A549 (cell line): ENCODE measurements around the gene GGA1. TPM values are rescaled to one million over a fixed set of nuclear protein-coding genes. Genes with fewer than 3 reads are reported as not detected.

Experiments used
- ATAC-seq, 2 experiments: fragments of 200-7000 bp in 1 of 2; fragments of >200 bp in 1 of 2; cut with Nextera tagmentation in 1 of 2; cut with Tn5 transposase in 1 of 2; 3 replicates each; pipeline versions ENCODE4 v1.8.0 to v1.9.1; 2018 to 2020; ENCODE audit warnings: mild to moderate bottlenecking in 1 of 2, moderate library complexity in 1 of 2
- CTCF ChIA-PET: fragments of 300-600 bp; sonication (Branson Sonifier 250); formaldehyde crosslinking; extraction: SDS; loops from one replicate; lab custom pipeline; 2021; ENCODE audit warnings: antibody characterized with exemption, inconsistent platforms; lab: Yijun Ruan, JAX
- POLR2A ChIA-PET: fragments of 350-600 bp; formaldehyde crosslinking; extraction: SDS; loops from one replicate; lab custom pipeline; 2021; ENCODE audit warnings: antibody characterized with exemption, inconsistent platforms; lab: Yijun Ruan, JAX
- DNase-seq, 2 experiments: peaks; one replicate each; pipeline versions ENCODE4 v3.0.0 to v3.0.0-alpha.2; 2011 to 2016; ENCODE audit warnings: low read depth in 1 of 2, low spot score in 1 of 2
- FAIRE-seq: peaks from 2 replicates; lab custom pipeline; 2011; peaks lifted over from hg19 to GRCh38; lab: Jason Lieb, UNC
- H3K27ac ChIP-seq, 2 experiments: fragments of >200 bp; sonication (Bioruptor Twin); formaldehyde crosslinking; 3 replicates each; pipeline ENCODE4 v1.5.1; 2016 to 2017
- H3K4me1 ChIP-seq: fragments of >200 bp; sonication (Bioruptor Twin); formaldehyde crosslinking; 3 replicates; pipeline ENCODE4 v1.6.1; 2016
- H3K4me2 ChIP-seq: fragments of >200 bp; sonication (Bioruptor Twin); formaldehyde crosslinking; 3 replicates; pipeline ENCODE4 v1.6.1; 2016
- H3K4me3 ChIP-seq: fragments of >200 bp; sonication (Bioruptor Twin); formaldehyde crosslinking; 3 replicates; pipeline ENCODE4 v1.5.1; 2016
- H3K9me3 ChIP-seq: fragments of >200 bp; sonication (Bioruptor Twin); formaldehyde crosslinking; 3 replicates; pipeline ENCODE4 v1.6.1; 2016
- BCL3 ChIP-seq: fragments of >200 bp; sonication (Bioruptor Twin); formaldehyde crosslinking; IDR thresholded peaks from 3 replicates; pipeline ENCODE4 v1.6.1; 2016
- CBX2 ChIP-seq: fragments of 200-600 bp; sonication (generic); IDR thresholded peaks from 2 replicates; pipeline ENCODE4 v1.6.1; 2016; ENCODE audit warnings: low read depth, mild to moderate bottlenecking, borderline replicate concordance
- CTCF ChIP-seq: fragments of >200 bp; sonication (Bioruptor Twin); formaldehyde crosslinking; IDR thresholded peaks from 3 replicates; pipeline ENCODE4 v1.5.1; 2016
- ELK1 ChIP-seq: fragments of 150-350 bp; IDR thresholded peaks from 2 replicates; pipeline ENCODE4 v1.6.1; 2014; ENCODE audit warnings: low read depth, mild to moderate bottlenecking, low read length
- FOSL2 ChIP-seq, 2 experiments: fragments of 450-650 bp in 1 of 2; fragments of >200 bp in 1 of 2; sonication (Bioruptor Twin) in 1 of 2; formaldehyde crosslinking; IDR thresholded peaks; 2 replicates each; pipeline versions ENCODE4 v1.5.0 to v1.6.1; 2016 to 2020; ENCODE audit warnings: mild to moderate bottlenecking in 1 of 2, moderate library complexity in 1 of 2
- HMGXB4 ChIP-seq: fragments of 250-450 bp; sonication (Bioruptor Pico); IDR thresholded peaks from 2 replicates; pipeline ENCODE4 v1.5.0; 2021; ENCODE audit warnings: mild to moderate bottlenecking, moderate library complexity, borderline replicate concordance
- KDM1A ChIP-seq: fragments of 200-600 bp; sonication (generic); IDR thresholded peaks from 2 replicates; pipeline ENCODE4 v1.6.1; 2016; ENCODE audit warnings: low read depth, mild to moderate bottlenecking
- MAFK ChIP-seq: fragments of 450-650 bp; IDR thresholded peaks from 2 replicates; pipeline ENCODE4 v1.6.1; 2014; ENCODE audit not compliant: partially characterized antibody
- MAZ ChIP-seq: fragments of 150-350 bp; IDR thresholded peaks from 2 replicates; pipeline ENCODE4 v1.6.1; 2014; ENCODE audit warnings: antibody characterized with exemption, low read depth, low read length, borderline replicate concordance
- NFE2L2 ChIP-seq: fragments of 150-350 bp; conservative IDR thresholded peaks from 2 replicates; pipeline ENCODE4 v1.6.1; 2014; ENCODE audit warnings: low read length
- PBX3 ChIP-seq: IDR thresholded peaks from 2 replicates; pipeline ENCODE4 v1.6.1; 2012
- POLR2A ChIP-seq: IDR thresholded peaks from 2 replicates; pipeline ENCODE4 v1.6.1; 2012; ENCODE audit warnings: mild to moderate bottlenecking, low read length
- RAD21 ChIP-seq, 2 experiments: fragments of >200 bp in 1 of 2; sonication (Bioruptor Twin) in 1 of 2; formaldehyde crosslinking in 1 of 2; IDR thresholded peaks in 1 of 2; conservative IDR thresholded peaks in 1 of 2; 2 replicates in 1 of 2; 3 replicates in 1 of 2; pipeline ENCODE4 v1.6.1; 2012 to 2018; ENCODE audit warnings: inconsistent platforms in 1 of 2
- RNF2 ChIP-seq: fragments of 200-600 bp; sonication (generic); IDR thresholded peaks from 2 replicates; pipeline ENCODE4 v1.6.1; 2016; ENCODE audit warnings: low read depth, mild to moderate bottlenecking, antibody characterized with exemption, moderate library complexity, borderline replicate concordance
- SMC3 ChIP-seq: fragments of >200 bp; sonication (Bioruptor Twin); formaldehyde crosslinking; IDR thresholded peaks from 3 replicates; pipeline ENCODE4 v1.6.1; 2018; ENCODE audit warnings: inconsistent platforms
- ZNF302 ChIP-seq: fragments of 250-450 bp; sonication (Bioruptor Pico); IDR thresholded peaks from 2 replicates; pipeline ENCODE4 v1.9.0; 2021; ENCODE audit warnings: inconsistent platforms, mild to moderate bottlenecking, moderate library complexity
- whole genome bisulfite sequencing: methylation state at CpG from one replicate; pipeline ENCODE4 v1.1.6; 2017; ENCODE audit errors: missing lambda C conversion rate; 5-methylcytosine and 5-hydroxymethylcytosine counted together
- polyA plus RNA-seq, 4 experiments: library from polyadenylated mRNA; depleted of rRNA in 3 of 4; stranded (reverse); fragments of >200 nt; fragmentation: RNase III in 1 of 4; extraction: RNeasy Plus Mini Kit Qiagen cat#74134 plus additional on column Dnase treatment in 1 of 4; gene quantifications; 2 replicates in 3 of 4; 3 replicates in 1 of 4; pipeline ENCODE4 v1.2.3, GENCODE V29; 2011 to 2017

The GGA1 gene
- polyA plus RNA-seq, 2 of the 4 experiments (the other 2 are of a cell fraction) = 22.0 to 26.1 TPM

GRCh38 chr22:37623075-37624016 is 14.7 kb downstream of the GGA1 start:
- CTCF ChIA-PET = interaction anchor here (0.7 to 7.1 kb wide), 21 partner anchors 9 to 166 kb away, joined by 3 to 36 read pairs (median 3); partner anchors contain the start of gene PDXP
- FAIRE-seq (no peak), ATAC-seq (peak; percentile 77 to 89), DNase-seq (peak; percentile 32 to 57)
- Histone ChIP-seq H3K4me2 (no peak overlapping the region), H3K4me3 (no peak overlapping the region), H3K9me3 (no peaks in the 10 kb centered on the region), H3K27ac (no peak overlapping the region), H3K4me1 (no peaks in the 10 kb centered on the region)
- WGBS = 58% methylated on average over 12 of the region's 22 CpGs
- POLR2A ChIA-PET = no interaction called here
- TF ChIP-seq POLR2A (no peak), CBX2 (no peak), CTCF (peak; percentile 70), RNF2 (no peak), RAD21 (conservative IDR thresholded peaks at IDR 0.05 in 1 of 2, IDR thresholded peaks at IDR 0.05 in 1 of 2) (peak; percentile 45 to 58), SMC3 (peak; percentile 54)

- POLR2A ChIA-PET = no interaction called here
- H3K4me2 ChIP-seq = no peak overlapping the region
- FAIRE-seq (no peak), ATAC-seq (no peak), DNase-seq (no peak)
- no peaks in the 10 kb centered on the region for H3K9me3 ChIP-seq
- no peaks in the 10 kb centered on the region for H3K4me1 ChIP-seq
- CTCF ChIA-PET = interaction anchor here (0.7 to 7.1 kb wide), 10 partner anchors 8 to 149 kb away, joined by 3 to 36 read pairs (median 4); no protein-coding TSS in a partner anchor
- H3K4me3 ChIP-seq = no peak overlapping the region
- no peak overlapping the region for H3K27ac ChIP-seq
- TF ChIP-seq KDM1A (no peak), RAD21 (conservative IDR thresholded peaks at IDR 0.05 in 1 of 2, IDR thresholded peaks at IDR 0.05 in 1 of 2) (no peak), FOSL2 (IDR thresholded peaks at IDR 0.05) (no peak), FOSL2 (CRISPR knock-in tag; IDR thresholded peaks at IDR 0.05) (no peak), ELK1 (no peak), SMC3 (no peak), ZNF302 (CRISPR knock-in tag) (no peak), HMGXB4 (CRISPR knock-in tag) (no peak), PBX3 (no peak), MAZ (no peak), MAFK (no peak)
- WGBS = 100% methylated on average over 2 of the region's 6 CpGs
These were observed 15.4 kb downstream of the GGA1 start for GRCh38 chr22:37624017-37624365.

GRCh38 chr22:37624876-37625275 is 16.2 kb downstream of the GGA1 start:
- no peak overlapping the region for H3K4me3 ChIP-seq
- FAIRE-seq (no peak), DNase-seq (no peak), ATAC-seq (no peak)
- CTCF ChIA-PET = interaction anchor here (0.6 to 11.4 kb wide), 5 partner anchors 10 to 167 kb away, joined by 3 to 129 read pairs (median 4); partner anchors contain the start of gene SH3BP1
- POLR2A ChIA-PET = no interaction called here
- H3K9me3 ChIP-seq = no peaks in the 10 kb centered on the region
- no peak overlapping the region for H3K27ac ChIP-seq
- WGBS = 100% methylated on average over 4 of the region's 7 CpGs
- no peak for TF ChIP-seq NFE2L2
- no peak for TF ChIP-seq RNF2
- TF ChIP-seq BCL3 = no peak
- no peak overlapping the region for H3K4me2 ChIP-seq
- H3K4me1 ChIP-seq = no peaks in the 10 kb centered on the region
